ENCODE measurements around the gene B3GNT2.
"Not testable (repeated sequence)": the region's sequence is repeated elsewhere in the genome, so short reads cannot be mapped to it uniquely, and the experiment has no call there.

B3GNT2 gene

DNA sequence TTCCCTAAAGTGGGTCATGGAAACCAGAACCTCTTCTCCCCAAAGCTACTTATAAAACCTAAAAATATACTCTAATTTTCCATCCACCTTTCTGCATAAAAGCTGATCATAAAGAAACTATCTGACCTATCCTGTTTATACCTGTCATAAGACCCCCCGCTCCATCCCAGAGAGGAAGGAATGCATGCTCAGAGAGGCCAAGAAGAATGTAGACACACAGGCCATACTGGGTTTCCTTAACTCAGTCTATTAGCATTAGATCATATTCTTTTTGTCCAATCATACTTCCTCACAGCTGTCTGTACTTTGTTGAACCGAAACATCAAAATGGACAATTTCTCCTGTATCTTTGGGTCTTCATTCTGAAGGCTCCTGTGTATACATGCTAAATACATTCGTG lies 52.3 kb downstream of the B3GNT2 start:
- no peak for DNase-seq

GRCh38 chr2:62250239-62250638 lies 54.3 kb downstream of the B3GNT2 start:
- DNase-seq = no peak

DNA sequence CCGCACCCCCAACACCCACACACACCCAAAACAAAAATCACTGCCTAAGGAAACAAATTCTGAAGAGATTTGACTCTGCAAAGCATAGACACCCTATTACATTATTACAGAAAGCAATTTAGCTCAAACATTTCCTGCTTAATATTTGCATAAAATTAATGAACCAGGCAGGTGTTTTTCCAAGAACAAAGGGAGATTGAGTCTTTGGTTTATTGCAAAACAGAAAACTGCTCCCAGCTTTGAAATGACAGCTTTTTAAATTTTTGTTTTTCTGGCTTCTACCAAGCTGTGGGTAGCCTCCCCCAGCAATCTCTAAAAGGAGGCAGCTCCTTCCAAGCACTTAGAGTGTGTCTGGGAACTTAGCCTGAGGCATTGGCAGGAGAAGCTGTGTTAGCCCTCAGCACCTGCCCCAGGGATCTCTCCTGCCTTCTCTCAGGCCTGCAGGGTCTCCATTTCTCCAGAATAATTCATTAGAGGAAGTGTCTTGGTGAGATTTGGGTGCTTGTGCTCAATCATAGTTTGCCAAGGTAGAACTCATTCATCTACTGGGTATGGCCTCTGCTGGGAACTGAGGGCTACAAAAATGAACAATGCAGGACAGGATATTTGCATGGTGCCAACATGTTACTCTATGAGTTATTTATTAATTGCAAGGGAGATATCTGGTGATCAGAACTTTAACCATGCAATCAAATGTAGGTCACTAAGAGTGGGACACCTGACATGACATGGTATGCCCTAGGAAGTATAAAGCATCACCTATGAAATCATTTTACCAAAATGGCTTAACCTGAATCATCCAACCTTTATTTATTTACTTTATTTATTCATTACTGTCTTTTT lies 58.7 kb downstream of the B3GNT2 start:
- no peak for DNase-seq

DNA sequence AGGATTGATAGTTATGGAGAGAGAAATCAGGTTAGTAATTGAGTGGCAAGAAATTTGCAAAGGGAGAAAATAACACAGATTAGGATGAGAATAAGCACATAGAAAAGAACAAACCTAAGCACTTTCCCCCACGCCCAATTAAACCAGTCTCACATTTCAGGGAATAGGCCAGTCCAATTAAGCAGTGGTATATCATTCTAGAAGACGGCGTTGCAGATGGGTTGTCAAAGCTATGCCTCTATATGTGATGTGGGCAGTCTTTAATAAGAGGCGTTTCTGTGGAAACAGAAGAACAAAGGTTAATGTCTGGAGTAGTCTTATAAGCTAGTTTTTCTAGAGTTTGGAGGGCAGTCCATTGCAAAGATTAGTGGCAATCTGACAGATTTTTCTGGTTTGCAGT lies 61.6 kb downstream of the B3GNT2 start:
- DNase-seq = no peak

GRCh38 chr2:62263076-62263715 lies 67.3 kb downstream of the B3GNT2 start:
- DNase-seq = no peak

GRCh38 chr2:62264186-62264585 lies 68.3 kb downstream of the B3GNT2 start:
- DNase-seq = no peak

GRCh38 chr2:62265106-62265505 lies 69.2 kb downstream of the B3GNT2 start:
- no peak for DNase-seq

DNA sequence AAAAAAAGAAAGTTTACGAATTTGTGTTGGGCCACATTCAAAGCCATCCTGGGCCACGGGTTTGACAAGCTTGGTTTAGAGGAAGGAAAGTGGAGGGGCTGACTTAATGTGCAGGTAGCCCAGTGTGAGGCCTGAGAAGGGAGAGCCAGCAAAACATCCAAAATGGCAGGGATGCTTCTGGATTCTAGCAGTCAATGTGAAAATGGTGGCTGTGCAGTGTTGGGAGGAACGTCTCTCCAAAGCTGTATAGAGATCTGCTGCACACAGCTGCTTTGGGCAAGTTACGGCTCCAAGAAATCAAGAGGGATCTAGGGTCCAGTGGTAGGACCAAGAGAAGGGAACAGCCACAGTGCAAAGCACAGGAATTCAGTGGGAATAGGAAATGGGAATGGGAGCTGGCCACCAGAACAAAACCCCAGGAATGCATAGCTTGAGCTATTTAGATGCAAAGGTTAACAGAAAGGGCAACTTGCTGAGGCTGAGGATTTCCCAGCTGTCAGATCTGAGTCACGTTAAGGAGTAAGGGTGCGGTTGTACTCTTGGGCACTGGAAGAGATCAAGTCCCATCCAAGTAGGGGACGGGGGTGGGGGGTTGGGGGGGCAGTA lies 70.6 kb downstream of the B3GNT2 start:
- DNase-seq = no peak

- DNase-seq = no peak
These were observed 71.8 kb downstream of the B3GNT2 start for GRCh38 chr2:62267696-62268095.

- not testable (repeated sequence) for DNase-seq
These were observed 72.8 kb downstream of the B3GNT2 start for GRCh38 chr2:62268681-62269188.

DNA sequence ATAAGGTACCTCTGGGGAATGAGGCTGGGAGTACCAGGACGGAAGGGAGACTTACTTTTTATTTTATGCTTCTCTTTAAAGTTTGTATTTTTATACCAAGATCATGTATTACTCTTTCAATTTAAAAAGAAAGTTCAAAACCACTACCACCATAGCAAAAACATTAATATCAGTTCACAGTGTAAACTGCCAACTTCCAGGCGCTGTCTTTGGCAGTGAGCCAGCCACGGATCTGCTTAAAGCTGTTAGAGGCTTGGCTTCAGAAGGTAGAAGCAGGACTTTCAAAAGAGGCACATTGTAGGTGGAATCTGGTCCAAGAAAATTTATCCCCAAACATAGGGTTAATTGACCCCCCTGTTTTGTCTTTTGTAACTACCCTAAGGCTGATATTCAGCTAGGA lies 74.8 kb downstream of the B3GNT2 start:
- DNase-seq = no peak

All from stimulated activated CD4-positive, alpha-beta T cell treated with anti-CD3 and anti-CD28 coated beads, Interleukin-1b, Interleukin-23, amount 100 ng/mL, for 48 hours (primary cell).